HEK293 (cell line): ENCODE data around the gene STK32C.
"Not testable (repeated sequence)": the region's sequence is repeated elsewhere in the genome, so short reads cannot be mapped to it uniquely, and the experiment has no call there.

Source experiments
- CTCF ChIP-seq: fragments of 450-650 bp; formaldehyde crosslinking; IDR thresholded peaks from 2 replicates; pipeline ENCODE4 v1.5.1; 2016; ENCODE audit warnings: missing biosample characterization, missing genetic modification characterization
- YY1 ChIP-seq: fragments of 450-650 bp; formaldehyde crosslinking; IDR thresholded peaks from 2 replicates; pipeline ENCODE4 v1.5.1; 2018; ENCODE audit warnings: missing biosample characterization, missing genetic modification characterization
- ZNF426 ChIP-seq: fragments of 450-650 bp; formaldehyde crosslinking; IDR thresholded peaks from 2 replicates; pipeline ENCODE4 v1.5.1; 2017; ENCODE audit warnings: missing biosample characterization, missing genetic modification characterization, mild to moderate bottlenecking, inconsistent platforms, moderate library complexity
- ZNF704 ChIP-seq: fragments of 450-650 bp; formaldehyde crosslinking; IDR thresholded peaks from 2 replicates; pipeline ENCODE4 v1.5.1; 2016; ENCODE audit warnings: missing biosample characterization, missing genetic modification characterization

- TF ChIP-seq CTCF (tag by site-specific recombination); YY1 (tag by site-specific recombination); ZNF704 (tag by site-specific recombination); ZNF426: not testable (repeated sequence)
Measured at GRCh38 chr10:132220996-132221395, 86.8 kb downstream of the STK32C start.
